ENCODE results near the gene NPTX2. TPM values are rescaled to one million over a fixed set of nuclear protein-coding genes. Genes with fewer than 3 reads are reported as not detected.

NPTX2 gene
- total and polyA plus RNA-seq, 2 donors from 2014 or later, result 0.26 to 2.0 TPM

GRCh38 chr7:98630770-98631169 is 13.7 kb downstream of the NPTX2 start:
- Histone ChIP-seq H3K9me3 (ENCODE audit: control insufficient read depth in 2 of 3, insufficient read depth in 1 of 3, low read length in 3 of 3) (peaks cover 0 to 4% (median 2%) of the 10 kb centered on the region in 3 donors), H3K27me3 (ENCODE audit: control insufficient read depth, insufficient read depth, low read length) (no peaks in the 10 kb centered on the region), H3K36me3 (ENCODE audit: control insufficient read depth in 2 of 3, insufficient read depth in 3 of 3, low read length in 3 of 3) (no peaks in the 10 kb centered on the region), H3K27ac (ENCODE audit: low read depth in 2 of 2, low read length in 2 of 2) (no peak overlapping the region), H3K4me3 (ENCODE audit: low read length in 3 of 3) (no peak overlapping the region), H3K9ac (ENCODE audit: low read length in 3 of 3) (no peak overlapping the region), H3K4me1 (ENCODE audit: control insufficient read depth in 2 of 3, insufficient read depth in 2 of 3, low read depth in 1 of 3, low read length in 3 of 3) (no peaks in the 10 kb centered on the region)
- intact Hi-C loops (cut with DNase I), result no loop called here
- FAIRE-seq, result no peak
- no peak for DNase-seq
- TF ChIP-seq CTCF (IDR thresholded peaks at IDR 0.05; ENCODE audit: borderline replicate concordance, extremely low read depth, insufficient read depth), result no peak

GRCh38 chr7:98638853-98639252 is 21.8 kb downstream of the NPTX2 start:
- FAIRE-seq, result no peak
- intact Hi-C loops (cut with DNase I), result no loop called here
- H3K36me3 ChIP-seq (ENCODE audit: control insufficient read depth in 2 of 3, insufficient read depth in 3 of 3, low read length in 3 of 3), result no peaks in the 10 kb centered on the region

GRCh38 chr7:98640375-98640774 is 23.3 kb downstream of the NPTX2 start:
- H3K4me3 ChIP-seq (ENCODE audit: low read length in 3 of 3), result no peak overlapping the region
- TF ChIP-seq CTCF (IDR thresholded peaks at IDR 0.05; ENCODE audit: borderline replicate concordance, extremely low read depth, insufficient read depth), result no peak
- intact Hi-C loops (cut with DNase I), result no loop called here
- H3K9me3 ChIP-seq (ENCODE audit: control insufficient read depth in 2 of 3, insufficient read depth in 1 of 3, low read length in 3 of 3), result peaks cover 0 to 12% (median 5%) of the 10 kb centered on the region in 3 donors
- H3K36me3 ChIP-seq (ENCODE audit: control insufficient read depth in 2 of 3, insufficient read depth in 3 of 3, low read length in 3 of 3), result no peaks in the 10 kb centered on the region
- H3K27ac ChIP-seq (ENCODE audit: low read depth in 2 of 2, low read length in 2 of 2), result no peak overlapping the region
- no peak for FAIRE-seq
- H3K4me1 ChIP-seq (ENCODE audit: control insufficient read depth in 2 of 3, insufficient read depth in 2 of 3, low read depth in 1 of 3, low read length in 3 of 3), result no peaks in the 10 kb centered on the region
- no peaks in the 10 kb centered on the region for H3K27me3 ChIP-seq (ENCODE audit: control insufficient read depth, insufficient read depth, low read length)
- H3K9ac ChIP-seq (ENCODE audit: low read length in 3 of 3), result no peak overlapping the region
- DNase-seq, result no peak

More at GRCh38 chr7:98638853-98639252, 21.8 kb downstream of the NPTX2 start:
- H3K4me1 ChIP-seq (ENCODE audit: control insufficient read depth in 2 of 3, insufficient read depth in 2 of 3, low read depth in 1 of 3, low read length in 3 of 3), result no peaks in the 10 kb centered on the region
- no peaks in the 10 kb centered on the region for H3K27me3 ChIP-seq (ENCODE audit: control insufficient read depth, insufficient read depth, low read length)
- H3K27ac ChIP-seq (ENCODE audit: low read depth in 2 of 2, low read length in 2 of 2), result no peak overlapping the region
- H3K4me3 ChIP-seq (ENCODE audit: low read length in 3 of 3), result no peak overlapping the region
- no peak overlapping the region for H3K9ac ChIP-seq (ENCODE audit: low read length in 3 of 3)
- no peak for TF ChIP-seq CTCF (IDR thresholded peaks at IDR 0.05; ENCODE audit: borderline replicate concordance, extremely low read depth, insufficient read depth)
- no peak for DNase-seq
- H3K9me3 ChIP-seq (ENCODE audit: control insufficient read depth in 2 of 3, insufficient read depth in 1 of 3, low read length in 3 of 3), result peaks cover 0 to 12% (median 5%) of the 10 kb centered on the region in 3 donors

All from kidney (tissue), 14 donors.